Measurements from ENCODE around the gene DRGX.

- TF ChIP-seq, protein P1, sequence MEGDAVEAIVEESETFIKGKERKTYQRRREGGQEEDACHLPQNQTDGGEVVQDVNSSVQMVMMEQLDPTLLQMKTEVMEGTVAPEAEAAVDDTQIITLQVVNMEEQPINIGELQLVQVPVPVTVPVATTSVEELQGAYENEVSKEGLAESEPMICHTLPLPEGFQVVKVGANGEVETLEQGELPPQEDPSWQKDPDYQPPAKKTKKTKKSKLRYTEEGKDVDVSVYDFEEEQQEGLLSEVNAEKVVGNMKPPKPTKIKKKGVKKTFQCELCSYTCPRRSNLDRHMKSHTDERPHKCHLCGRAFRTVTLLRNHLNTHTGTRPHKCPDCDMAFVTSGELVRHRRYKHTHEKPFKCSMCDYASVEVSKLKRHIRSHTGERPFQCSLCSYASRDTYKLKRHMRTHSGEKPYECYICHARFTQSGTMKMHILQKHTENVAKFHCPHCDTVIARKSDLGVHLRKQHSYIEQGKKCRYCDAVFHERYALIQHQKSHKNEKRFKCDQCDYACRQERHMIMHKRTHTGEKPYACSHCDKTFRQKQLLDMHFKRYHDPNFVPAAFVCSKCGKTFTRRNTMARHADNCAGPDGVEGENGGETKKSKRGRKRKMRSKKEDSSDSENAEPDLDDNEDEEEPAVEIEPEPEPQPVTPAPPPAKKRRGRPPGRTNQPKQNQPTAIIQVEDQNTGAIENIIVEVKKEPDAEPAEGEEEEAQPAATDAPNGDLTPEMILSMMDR (conservative IDR thresholded peaks at IDR 0.05; ENCODE audit: low read depth, low read length), result no peak
- TF ChIP-seq POLR2A (IDR thresholded peaks at IDR 0.05; ENCODE audit: low read depth, low read length), result no peak
- TF ChIP-seq MAFK (IDR thresholded peaks at IDR 0.05; ENCODE audit: low read depth, low read length), result no peak
- no peak for TF ChIP-seq RAD21 (IDR thresholded peaks at IDR 0.05; ENCODE audit: low read length)
- TF ChIP-seq RCOR1 (IDR thresholded peaks at IDR 0.05; ENCODE audit: insufficient replicate concordance, low read length), result no peak
- TF ChIP-seq SMC3 (IDR thresholded peaks at IDR 0.05; ENCODE audit: low read depth, low read length), result no peak
- no peak for TF ChIP-seq USF2 (IDR thresholded peaks at IDR 0.05; ENCODE audit: low read depth, low read length)
- TF ChIP-seq BHLHE40 (IDR thresholded peaks at IDR 0.05; ENCODE audit: low read depth, low read length), result no peak
- TF ChIP-seq MXI1 (IDR thresholded peaks at IDR 0.05; ENCODE audit: borderline replicate concordance, low read depth, low read length), result no peak
- TF ChIP-seq FOS (IDR thresholded peaks at IDR 0.05; ENCODE audit: low read depth, low read length), result no peak
- TF ChIP-seq, protein P2, sequence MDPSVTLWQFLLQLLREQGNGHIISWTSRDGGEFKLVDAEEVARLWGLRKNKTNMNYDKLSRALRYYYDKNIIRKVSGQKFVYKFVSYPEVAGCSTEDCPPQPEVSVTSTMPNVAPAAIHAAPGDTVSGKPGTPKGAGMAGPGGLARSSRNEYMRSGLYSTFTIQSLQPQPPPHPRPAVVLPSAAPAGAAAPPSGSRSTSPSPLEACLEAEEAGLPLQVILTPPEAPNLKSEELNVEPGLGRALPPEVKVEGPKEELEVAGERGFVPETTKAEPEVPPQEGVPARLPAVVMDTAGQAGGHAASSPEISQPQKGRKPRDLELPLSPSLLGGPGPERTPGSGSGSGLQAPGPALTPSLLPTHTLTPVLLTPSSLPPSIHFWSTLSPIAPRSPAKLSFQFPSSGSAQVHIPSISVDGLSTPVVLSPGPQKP (IDR thresholded peaks at IDR 0.05; ENCODE audit: borderline replicate concordance, low read depth, low read length), result no peak
- TF ChIP-seq CEBPB (IDR thresholded peaks at IDR 0.05; ENCODE audit: low read depth, low read length), result no peak
- no peak for TF ChIP-seq RFX5 (IDR thresholded peaks at IDR 0.05; ENCODE audit: low read depth, low read length)
Measured at GRCh38 chr10:49407151-49407550, 11.3 kb upstream of the DRGX start.

Measured in IMR-90 (cell line).